Erythroblast (primary cell): ENCODE results near the gene NYAP2.

ENCODE experiments used
- GATA1 ChIP-seq: IDR thresholded peaks from 2 replicates; pipeline ENCODE4 v1.6.1; 2011; ENCODE audit warnings: low read depth, mild to moderate bottlenecking, control low read depth, low read length, moderate library complexity
- POLR2A ChIP-seq: IDR thresholded peaks from 2 replicates; pipeline ENCODE4 v1.6.1; 2011; ENCODE audit warnings: mild to moderate bottlenecking, low read length

DNA sequence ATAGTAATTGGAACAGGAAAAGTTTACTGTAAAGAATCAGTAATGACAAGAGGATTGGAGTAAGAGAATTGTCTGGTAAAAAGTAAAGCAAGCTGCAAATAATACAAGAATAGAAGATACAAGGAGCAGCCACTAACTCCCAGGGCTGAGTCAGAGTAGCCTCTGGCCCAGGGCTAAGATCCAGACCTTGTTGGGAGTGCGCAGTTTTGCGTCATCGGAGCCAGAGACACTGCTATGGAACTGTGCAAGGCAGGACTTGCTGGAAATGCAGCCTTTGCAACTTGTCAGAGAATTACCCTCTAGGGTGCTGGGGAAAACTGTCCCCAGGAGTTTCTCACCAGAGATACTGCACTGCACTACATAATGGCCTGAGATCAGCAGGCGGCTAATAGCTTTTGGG, 135.2 kb downstream of the NYAP2 start:
- TF ChIP-seq POLR2A (no peak), GATA1 (no peak)
